HepG2 (cell line): ENCODE measurements around the gene SLC25A36. TPM values are rescaled to one million over a fixed set of nuclear protein-coding genes. Genes with fewer than 3 reads are reported as not detected.

Experiments
- ASH2L ChIP-seq: fragments of 300-600, 200-600 bp; sonication (generic); IDR thresholded peaks from 2 replicates; pipeline ENCODE4 v1.7.0; 2017; ENCODE audit warnings: low read depth, mild to moderate bottlenecking, moderate library complexity, mixed read lengths, low read length; ENCODE audit not compliant: insufficient read length
- ATF1 ChIP-seq: IDR thresholded peaks from 2 replicates; pipeline ENCODE4 v1.6.1; 2016; ENCODE audit warnings: mild to moderate bottlenecking, control low read depth
- ETV5 ChIP-seq: IDR thresholded peaks from 2 replicates; pipeline ENCODE4 v1.6.1; 2018; ENCODE audit warnings: missing biosample characterization, missing genetic modification reagents, inconsistent platforms, borderline replicate concordance
- GATAD1 ChIP-seq: IDR thresholded peaks from 2 replicates; pipeline ENCODE4 v1.6.1; 2016; ENCODE audit warnings: missing genetic modification reagents, missing compliant biosample characterization
- HDAC1 ChIP-seq: sonication (generic); formaldehyde crosslinking; IDR thresholded peaks from 2 replicates; pipeline ENCODE4 v1.5.1; 2020; ENCODE audit warnings: mild to moderate bottlenecking, missing genetic modification reagents
- HNRNPK ChIP-seq: fragments of 200-400 bp; formaldehyde crosslinking; IDR thresholded peaks from 2 replicates; pipeline ENCODE4 v1.6.1; 2018; ENCODE audit warnings: low read length, low read depth, moderate library complexity, mild to moderate bottlenecking; ENCODE audit not compliant: poor library complexity, severe bottlenecking
- HOXA3 ChIP-seq: sonication (generic); formaldehyde crosslinking; IDR thresholded peaks from 2 replicates; pipeline ENCODE4 v1.5.0; 2020; ENCODE audit warnings: missing genetic modification reagents
- PHF8 ChIP-seq: sonication (generic); formaldehyde crosslinking; IDR thresholded peaks from 2 replicates; pipeline ENCODE4 v1.5.0; 2020; ENCODE audit warnings: missing genetic modification reagents
- RBFOX2 ChIP-seq: fragments of 200-400 bp; formaldehyde crosslinking; IDR thresholded peaks from 2 replicates; pipeline ENCODE4 v1.6.1; 2017; ENCODE audit warnings: low read depth, mild to moderate bottlenecking, low read length
- REL ChIP-seq: sonication (generic); formaldehyde crosslinking; conservative IDR thresholded peaks from 2 replicates; pipeline ENCODE4 v1.8.0; 2022; ENCODE audit warnings: mild to moderate bottlenecking, missing genetic modification reagents, moderate library complexity
- SAP130 ChIP-seq: IDR thresholded peaks from 2 replicates; pipeline ENCODE4 v1.6.1; 2016; ENCODE audit warnings: low read depth
- SOX13 ChIP-seq, 3 experiments: fragments of 450-650 bp in 1 of 3; sonication (generic) in 1 of 3; formaldehyde crosslinking in 1 of 3; IDR thresholded peaks in 2 of 3; conservative IDR thresholded peaks in 1 of 3; 2 replicates each; pipeline versions ENCODE4 v1.5.0 to v1.6.1; 2016 to 2020; ENCODE audit warnings: antibody characterized with exemption in 1 of 3, mild to moderate bottlenecking in 1 of 3, missing compliant biosample characterization in 1 of 3, missing genetic modification reagents in 1 of 3, moderate library complexity in 1 of 3
- TEAD2 ChIP-seq: sonication (generic); formaldehyde crosslinking; IDR thresholded peaks from 2 replicates; pipeline ENCODE4 v1.9.0; 2021; ENCODE audit warnings: missing genetic modification reagents
- ZFY ChIP-seq: sonication (generic); formaldehyde crosslinking; IDR thresholded peaks from 2 replicates; pipeline ENCODE4 v1.4.0; 2020; ENCODE audit warnings: missing genetic modification reagents
- ZMYM4 ChIP-seq: sonication (generic); formaldehyde crosslinking; IDR thresholded peaks from 2 replicates; pipeline ENCODE4 v1.8.1; 2023; ENCODE audit warnings: mild to moderate bottlenecking, missing genetic modification reagents
- ZNF468 ChIP-seq: sonication (generic); formaldehyde crosslinking; IDR thresholded peaks from 2 replicates; pipeline ENCODE4 v1.8.0; 2022; ENCODE audit warnings: mild to moderate bottlenecking, moderate library complexity, missing genetic modification reagents
- ZNF878 ChIP-seq: sonication (generic); formaldehyde crosslinking; IDR thresholded peaks from 2 replicates; pipeline ENCODE4 v1.8.1; 2023; ENCODE audit warnings: mild to moderate bottlenecking, missing genetic modification reagents, moderate library complexity
- polyA plus RNA-seq, 8 experiments: library from polyadenylated mRNA; depleted of rRNA in 3 of 8; stranded (reverse) in 7 of 8; unstranded in 1 of 8; fragments of >200 nt; fragmentation: Illumina TruSeq in 4 of 8; extraction: Trizol in 4 of 8; gene quantifications; 2 replicates each; pipeline versions ENCODE4 v1.2.1 to v1.2.3, GENCODE V29; 2011 to 2016; ENCODE audit warnings: low read depth in 4 of 8, missing spikeins in 1 of 8, mixed read lengths in 1 of 8; ENCODE audit not compliant: insufficient read depth in 1 of 8
- total RNA-seq, 5 experiments: library from RNA; depleted of rRNA; stranded (reverse); fragments of >200 nt; fragmentation: Illumina TruSeq; extraction: Trizol; gene quantifications; 2 replicates each; pipeline ENCODE4 v1.2.3, GENCODE V29; 2016; ENCODE audit warnings: low read depth in 1 of 5
- TF ChIP-seq, protein P1 (sequence below), 2 experiments: sonication (generic) in 1 of 2; formaldehyde crosslinking in 1 of 2; IDR thresholded peaks; 2 replicates each; pipeline versions ENCODE4 v1.6.1 to v1.9.0; 2014 to 2022; ENCODE audit warnings: antibody characterized with exemption in 1 of 2, borderline replicate concordance in 1 of 2, inconsistent platforms in 1 of 2, low read depth in 1 of 2, missing genetic modification reagents in 1 of 2
- TF ChIP-seq, protein P2 (sequence below): sonication (generic); formaldehyde crosslinking; conservative IDR thresholded peaks from 2 replicates; pipeline ENCODE4 v1.8.1; 2023; ENCODE audit warnings: missing genetic modification reagents
- TF ChIP-seq, protein P3 (sequence below): sonication (generic); formaldehyde crosslinking; IDR thresholded peaks from 2 replicates; pipeline ENCODE4 v1.4.0; 2020; ENCODE audit warnings: mild to moderate bottlenecking, missing genetic modification reagents

Gene SLC25A36
- total and polyA plus RNA-seq, 2 of the 13 experiments (the other 11 are each of a cell fraction or from before 2014, with no cell fraction given): 30.6 to 85.6 TPM

- TF ChIP-seq ZNF878 (CRISPR knock-in tag) (0 out of 2 replicates have a peak, but pooled peaks have one; percentile 39), RBFOX2 (peak; percentile 65), HDAC1 (CRISPR knock-in tag) (peak; percentile 67), SOX13 (IDR thresholded peaks at IDR 0.05) (no peak), SOX13 (CRISPR knock-in tag; conservative IDR thresholded peaks at IDR 0.05 in 1 of 2, IDR thresholded peaks at IDR 0.05 in 1 of 2) (0 out of 4 replicates have a peak, but pooled peaks of 1 of the 2 experiments have one; percentile 5), REL (CRISPR knock-in tag) (no peak), SAP130 (CRISPR knock-in tag) (peak; percentile 78), TEAD2 (CRISPR knock-in tag) (peak; percentile 31; the same call in 1 of the 2 replicates), ZMYM4 (CRISPR knock-in tag) (peak; percentile 24; the same call in 1 of the 2 replicates), HOXA3 (peak; percentile 83), GATAD1 (CRISPR knock-in tag) (peak; percentile 25; the same call in 1 of the 2 replicates), PHF8 (peak; percentile 76), ATF1 (CRISPR knock-in tag) (no peak), HNRNPK (peak; percentile 98), ETV5 (CRISPR knock-in tag) (peak; percentile 70; the same call in 1 of the 2 replicates), ZFY (CRISPR knock-in tag) (peak; percentile 78), ZNF468 (CRISPR knock-in tag) (no peak), ASH2L (peak; percentile 28)
- TF ChIP-seq, protein P1, sequence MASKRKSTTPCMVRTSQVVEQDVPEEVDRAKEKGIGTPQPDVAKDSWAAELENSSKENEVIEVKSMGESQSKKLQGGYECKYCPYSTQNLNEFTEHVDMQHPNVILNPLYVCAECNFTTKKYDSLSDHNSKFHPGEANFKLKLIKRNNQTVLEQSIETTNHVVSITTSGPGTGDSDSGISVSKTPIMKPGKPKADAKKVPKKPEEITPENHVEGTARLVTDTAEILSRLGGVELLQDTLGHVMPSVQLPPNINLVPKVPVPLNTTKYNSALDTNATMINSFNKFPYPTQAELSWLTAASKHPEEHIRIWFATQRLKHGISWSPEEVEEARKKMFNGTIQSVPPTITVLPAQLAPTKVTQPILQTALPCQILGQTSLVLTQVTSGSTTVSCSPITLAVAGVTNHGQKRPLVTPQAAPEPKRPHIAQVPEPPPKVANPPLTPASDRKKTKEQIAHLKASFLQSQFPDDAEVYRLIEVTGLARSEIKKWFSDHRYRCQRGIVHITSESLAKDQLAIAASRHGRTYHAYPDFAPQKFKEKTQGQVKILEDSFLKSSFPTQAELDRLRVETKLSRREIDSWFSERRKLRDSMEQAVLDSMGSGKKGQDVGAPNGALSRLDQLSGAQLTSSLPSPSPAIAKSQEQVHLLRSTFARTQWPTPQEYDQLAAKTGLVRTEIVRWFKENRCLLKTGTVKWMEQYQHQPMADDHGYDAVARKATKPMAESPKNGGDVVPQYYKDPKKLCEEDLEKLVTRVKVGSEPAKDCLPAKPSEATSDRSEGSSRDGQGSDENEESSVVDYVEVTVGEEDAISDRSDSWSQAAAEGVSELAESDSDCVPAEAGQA (IDR thresholded peaks at IDR 0.05; ENCODE audit: low read depth): peak; percentile 41; the same call in 1 of the 2 replicates
- TF ChIP-seq, protein P1 (CRISPR knock-in tag; IDR thresholded peaks at IDR 0.05; ENCODE audit: borderline replicate concordance): no peak
- TF ChIP-seq, protein P2, sequence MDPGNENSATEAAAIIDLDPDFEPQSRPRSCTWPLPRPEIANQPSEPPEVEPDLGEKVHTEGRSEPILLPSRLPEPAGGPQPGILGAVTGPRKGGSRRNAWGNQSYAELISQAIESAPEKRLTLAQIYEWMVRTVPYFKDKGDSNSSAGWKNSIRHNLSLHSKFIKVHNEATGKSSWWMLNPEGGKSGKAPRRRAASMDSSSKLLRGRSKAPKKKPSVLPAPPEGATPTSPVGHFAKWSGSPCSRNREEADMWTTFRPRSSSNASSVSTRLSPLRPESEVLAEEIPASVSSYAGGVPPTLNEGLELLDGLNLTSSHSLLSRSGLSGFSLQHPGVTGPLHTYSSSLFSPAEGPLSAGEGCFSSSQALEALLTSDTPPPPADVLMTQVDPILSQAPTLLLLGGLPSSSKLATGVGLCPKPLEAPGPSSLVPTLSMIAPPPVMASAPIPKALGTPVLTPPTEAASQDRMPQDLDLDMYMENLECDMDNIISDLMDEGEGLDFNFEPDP (CRISPR knock-in tag): 0 out of 2 replicates have a peak, but pooled peaks have one; percentile 72
- TF ChIP-seq, protein P3, sequence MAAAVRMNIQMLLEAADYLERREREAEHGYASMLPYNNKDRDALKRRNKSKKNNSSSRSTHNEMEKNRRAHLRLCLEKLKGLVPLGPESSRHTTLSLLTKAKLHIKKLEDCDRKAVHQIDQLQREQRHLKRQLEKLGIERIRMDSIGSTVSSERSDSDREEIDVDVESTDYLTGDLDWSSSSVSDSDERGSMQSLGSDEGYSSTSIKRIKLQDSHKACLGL (CRISPR knock-in tag): no peak; the same call in 1 of the 2 replicates
Observed at GRCh38 chr3:140942221-140943104, 827 bp downstream of the SLC25A36 start (continued).
